Lower leg skin (tissue), 4 donors: ENCODE measurements around the gene KLK7. TPM values are rescaled to one million over a fixed set of nuclear protein-coding genes. Genes with fewer than 3 reads are reported as not detected.

ENCODE experiments used
- DNase-seq, 2 donors: peaks; one replicate each; pipeline ENCODE4 v3.0.0-alpha.2; 2019; ENCODE audit warnings: low spot score in 2 of 2
- H3K4me3 ChIP-seq: fragments of 200-600 bp; sonication (generic); 2 replicates; pipeline ENCODE4 v1.5.1; 2017; ENCODE audit warnings: mild to moderate bottlenecking, low read depth; ENCODE audit not compliant: poor library complexity, severe bottlenecking
- CTCF ChIP-seq, 3 donors: fragments of 450-650 bp; IDR thresholded peaks; one replicate each; pipeline ENCODE4 v1.5.1; 2016; ENCODE audit warnings: antibody characterized with exemption in 3 of 3, mild to moderate bottlenecking in 3 of 3, moderate library complexity in 2 of 3
- POLR2A ChIP-seq, 2 donors: fragments of 450-650 bp; IDR thresholded peaks; one replicate each; pipeline ENCODE4 v1.6.1; 2016 to 2017; ENCODE audit warnings: antibody characterized with exemption in 2 of 2, mild to moderate bottlenecking in 1 of 2, moderate library complexity in 1 of 2
- WGBS, 2 donors: methylation state at CpG; one replicate each; pipeline ENCODE4 v1.1.5; 2018; 5-methylcytosine and 5-hydroxymethylcytosine counted together
- intact Hi-C: fragments of 100-400 bp; cut with DNase I; formaldehyde crosslinking; loops from one replicate; pipeline ENCODE4 v1.15.0; 2023; ENCODE audit warnings: low total_unique reads
- total RNA-seq, 4 donors: library from RNA; depleted of rRNA; stranded (reverse); fragments of >200 nt; gene quantifications; one replicate each; pipeline ENCODE4 v1.1.0, GENCODE V29; 2016

The KLK7 gene
- total RNA-seq, 4 donors from 2014 or later, result 206 to 251 (median 224) TPM

GRCh38 chr19:50982186-50982585, 1.5 kb downstream of the KLK7 start:
- intact Hi-C loops, result no loop called here
- H3K4me3 ChIP-seq, result no peak overlapping the region
- WGBS, 2 donors, result 77 to 82% methylated on average over 3 to 4 of the region's 4 CpGs
- DNase-seq, result no peak
- TF ChIP-seq CTCF (IDR thresholded peaks at IDR 0.05), result no peak
- no peak for TF ChIP-seq POLR2A (IDR thresholded peaks at IDR 0.05)

- H3K4me3 ChIP-seq, result no peak overlapping the region
- no peak for DNase-seq
- 57 to 64% methylated on average over 7 to 11 of the region's 11 CpGs for WGBS, 2 donors
- intact Hi-C loops, result no loop called here
- TF ChIP-seq CTCF (IDR thresholded peaks at IDR 0.05) (no peak), POLR2A (IDR thresholded peaks at IDR 0.05) (no peak)
These were observed 2.0 kb downstream of the KLK7 start for GRCh38 chr19:50981587-50982146.

- H3K4me3 ChIP-seq, result no peak overlapping the region
- DNase-seq, result no peak
- TF ChIP-seq POLR2A (IDR thresholded peaks at IDR 0.05), result no peak
- no peak for TF ChIP-seq CTCF (IDR thresholded peaks at IDR 0.05)
- 64 to 83% methylated on average over 9 to 13 of the region's 13 CpGs for WGBS, 2 donors
- intact Hi-C loops, result no loop called here
These were observed 3.5 kb downstream of the KLK7 start for GRCh38 chr19:50980208-50980607.

GRCh38 chr19:50979758-50980157, 4.0 kb downstream of the KLK7 start:
- no peak for TF ChIP-seq POLR2A (IDR thresholded peaks at IDR 0.05)
- TF ChIP-seq CTCF (IDR thresholded peaks at IDR 0.05), result no peak
- 44 to 47% methylated on average over 8 of the region's 8 CpGs for WGBS, 2 donors
- DNase-seq, result no peak
- no peak overlapping the region for H3K4me3 ChIP-seq
- intact Hi-C loops, result no loop called here

GRCh38 chr19:50978772-50979390, 4.8 kb downstream of the KLK7 start:
- WGBS, 2 donors, result 43 to 55% methylated on average over 5 of the region's 5 CpGs
- intact Hi-C loops, result no loop called here
- no peak overlapping the region for H3K4me3 ChIP-seq
- TF ChIP-seq POLR2A (IDR thresholded peaks at IDR 0.05) (no peak), CTCF (IDR thresholded peaks at IDR 0.05) (no peak)
- DNase-seq, result no peak

- 70 to 74% methylated on average over 4 of the region's 4 CpGs for WGBS, 2 donors
These were observed 6.1 kb downstream of the KLK7 start for GRCh38 chr19:50977626-50978025.

More at GRCh38 chr19:50977626-50978025, 6.1 kb downstream of the KLK7 start:
- H3K4me3 ChIP-seq, result no peak overlapping the region
- no peak for TF ChIP-seq POLR2A (IDR thresholded peaks at IDR 0.05)
- TF ChIP-seq CTCF (IDR thresholded peaks at IDR 0.05), result no peak
- no peak for DNase-seq
- intact Hi-C loops, result no loop called here
